Upper lobe of right lung (tissue), 1 donor: ENCODE data around the gene ATPAF2. TPM values are rescaled to one million over a fixed set of nuclear protein-coding genes. Genes with fewer than 3 reads are reported as not detected.

Source experiments
- ATAC-seq: fragments of 200-7000 bp; cut with Tn5 transposase; one replicate; pipeline ENCODE4 v1.9.1; 2020; ENCODE audit warnings: mild to moderate bottlenecking, moderate library complexity
- DNase-seq: peaks from one replicate; pipeline ENCODE4 v3.0.0-alpha.2; 2020
- H3K27ac ChIP-seq: fragments of 200-600 bp; one replicate; pipeline ENCODE4 v1.8.0; 2022
- H3K27me3 ChIP-seq: fragments of 200-600 bp; one replicate; pipeline ENCODE4 v1.8.0; 2022; ENCODE audit warnings: mild to moderate bottlenecking
- H3K36me3 ChIP-seq: fragments of 200-600 bp; one replicate; pipeline ENCODE4 v1.8.0; 2022
- H3K4me1 ChIP-seq: fragments of 200-600 bp; one replicate; pipeline ENCODE4 v1.8.0; 2022
- H3K4me3 ChIP-seq: fragments of 200-600 bp; one replicate; pipeline ENCODE4 v1.8.0; 2022; ENCODE audit warnings: mild to moderate bottlenecking
- H3K9me3 ChIP-seq: fragments of 200-600 bp; one replicate; pipeline ENCODE4 v1.8.0; 2022
- intact Hi-C: fragments of 100-400 bp; cut with DNase I; formaldehyde crosslinking; loops from one replicate; pipeline ENCODE4 v1.11.0; 2022
- total RNA-seq: library from RNA; stranded (reverse); fragmentation: NEBNext Ultra II Directional; extraction: Animal tissue kit (Norgen Biotek cat#: 25700); gene quantifications from one replicate; pipeline ENCODE4 v1.2.1, GENCODE V29; 2021
- TF ChIP-seq, protein P1 (sequence below): fragments of 200-600 bp; IDR thresholded peaks from one replicate; pipeline ENCODE4 v1.8.0; 2022; ENCODE audit warnings: antibody characterized with exemption
- donor health status: DM: no; HTN: yes; CAD: no; lungs with severe emphysema.

Gene ATPAF2
- total RNA-seq, 1 donor from 2014 or later, result 26.3 TPM

DNA sequence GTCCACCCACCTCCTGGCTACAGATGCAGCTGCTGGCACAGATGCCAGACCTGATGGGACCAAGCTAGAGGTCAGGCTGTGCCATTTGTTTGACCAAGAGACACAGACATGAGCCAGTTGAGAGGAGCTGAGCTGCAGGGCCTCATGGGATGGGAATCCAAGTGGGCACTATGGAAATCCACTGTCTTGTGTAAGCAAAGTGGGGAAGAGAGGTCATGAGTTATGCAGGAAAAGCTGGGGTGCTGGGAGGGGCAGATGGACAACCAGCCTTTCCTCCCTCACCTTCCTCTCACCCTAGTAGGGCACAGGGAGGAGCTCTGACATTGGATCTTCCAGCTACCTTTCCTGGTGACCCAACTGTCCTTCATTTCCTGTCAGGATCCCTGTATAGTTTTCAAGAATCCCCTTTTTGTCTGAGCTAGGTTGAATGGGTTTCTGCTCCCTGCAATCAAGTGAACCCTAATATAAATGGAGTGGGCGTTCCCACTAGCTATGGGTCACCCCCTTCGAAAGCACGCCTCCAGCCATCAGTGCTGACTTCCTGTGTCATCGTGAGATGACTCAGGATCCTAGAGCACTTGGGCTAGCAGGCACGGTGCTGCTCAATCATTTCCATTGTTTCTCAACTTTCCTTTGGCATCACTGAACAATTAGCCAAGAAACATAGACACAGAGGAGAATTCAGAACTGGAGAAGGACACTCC lies 13.6 kb downstream of the ATPAF2 start:
- peaks cover 15% of the 10 kb centered on the region for H3K36me3 ChIP-seq

DNA sequence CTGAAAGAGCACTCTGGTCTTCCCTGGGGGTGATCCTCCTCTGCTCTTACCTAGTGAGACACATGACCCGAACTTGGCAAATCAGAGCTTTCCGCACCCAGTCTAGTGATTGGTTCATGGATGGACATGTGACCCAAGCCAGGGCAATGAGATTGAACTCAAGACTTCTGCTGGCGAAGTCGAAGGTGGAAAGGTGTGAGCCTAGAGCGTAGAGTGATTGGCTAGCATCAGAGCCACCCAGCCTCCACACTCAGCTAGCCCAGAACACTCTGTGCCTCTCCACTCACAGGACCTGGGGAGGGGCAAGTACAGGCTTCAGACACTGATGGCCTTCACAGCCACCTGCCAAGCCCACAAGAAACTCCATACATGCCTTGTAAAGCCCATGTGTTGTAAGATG lies 17.6 kb downstream of the ATPAF2 start:
- H3K36me3 ChIP-seq, result peaks cover 19% of the 10 kb centered on the region
- H3K27me3 ChIP-seq, result no peaks in the 10 kb centered on the region
- TF ChIP-seq, protein P1, sequence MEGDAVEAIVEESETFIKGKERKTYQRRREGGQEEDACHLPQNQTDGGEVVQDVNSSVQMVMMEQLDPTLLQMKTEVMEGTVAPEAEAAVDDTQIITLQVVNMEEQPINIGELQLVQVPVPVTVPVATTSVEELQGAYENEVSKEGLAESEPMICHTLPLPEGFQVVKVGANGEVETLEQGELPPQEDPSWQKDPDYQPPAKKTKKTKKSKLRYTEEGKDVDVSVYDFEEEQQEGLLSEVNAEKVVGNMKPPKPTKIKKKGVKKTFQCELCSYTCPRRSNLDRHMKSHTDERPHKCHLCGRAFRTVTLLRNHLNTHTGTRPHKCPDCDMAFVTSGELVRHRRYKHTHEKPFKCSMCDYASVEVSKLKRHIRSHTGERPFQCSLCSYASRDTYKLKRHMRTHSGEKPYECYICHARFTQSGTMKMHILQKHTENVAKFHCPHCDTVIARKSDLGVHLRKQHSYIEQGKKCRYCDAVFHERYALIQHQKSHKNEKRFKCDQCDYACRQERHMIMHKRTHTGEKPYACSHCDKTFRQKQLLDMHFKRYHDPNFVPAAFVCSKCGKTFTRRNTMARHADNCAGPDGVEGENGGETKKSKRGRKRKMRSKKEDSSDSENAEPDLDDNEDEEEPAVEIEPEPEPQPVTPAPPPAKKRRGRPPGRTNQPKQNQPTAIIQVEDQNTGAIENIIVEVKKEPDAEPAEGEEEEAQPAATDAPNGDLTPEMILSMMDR, result no peak
- no peaks in the 10 kb centered on the region for H3K9me3 ChIP-seq
- ATAC-seq (no peak), DNase-seq (no peak)
- no peak overlapping the region for H3K27ac ChIP-seq
- peaks cover under 1% of the 10 kb centered on the region for H3K4me1 ChIP-seq
- no peak overlapping the region for H3K4me3 ChIP-seq
- intact Hi-C loops, result no loop called here

More for the DNA sequence above, 13.6 kb downstream of the ATPAF2 start:
- ATAC-seq (peak; percentile 63), DNase-seq (no peak)
- Histone ChIP-seq H3K27me3 (no peaks in the 10 kb centered on the region), H3K4me1 (peaks cover 4% of the 10 kb centered on the region), H3K27ac (no peak overlapping the region), H3K9me3 (no peaks in the 10 kb centered on the region), H3K4me3 (no peak overlapping the region)
- intact Hi-C loops, result no loop called here
- TF ChIP-seq, protein P1, result no peak

DNA sequence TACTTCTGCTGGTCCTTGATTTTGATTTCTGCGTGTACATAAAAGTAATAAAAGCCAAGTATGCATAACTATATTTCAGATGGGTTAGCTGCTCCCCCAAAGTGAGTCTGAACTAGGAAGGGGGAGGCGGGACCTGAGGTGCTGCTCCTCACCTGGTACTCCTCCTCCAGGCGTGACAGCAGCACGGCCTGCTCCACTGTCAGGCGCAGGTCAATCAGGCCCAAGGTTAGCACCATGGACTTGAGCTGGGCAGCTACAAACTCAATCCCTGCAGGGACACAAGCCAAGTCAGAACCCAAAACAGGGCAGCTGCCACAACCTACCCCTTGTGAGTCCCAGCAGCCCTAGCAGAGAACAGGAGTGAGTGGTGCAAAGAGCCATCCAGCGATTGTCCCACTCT lies 18.0 kb downstream of the ATPAF2 start:
- Histone ChIP-seq H3K9me3 (no peaks in the 10 kb centered on the region), H3K4me1 (no peaks in the 10 kb centered on the region), H3K27ac (no peak overlapping the region), H3K4me3 (no peak overlapping the region), H3K36me3 (peaks cover 19% of the 10 kb centered on the region), H3K27me3 (no peaks in the 10 kb centered on the region)
- TF ChIP-seq, protein P1, result no peak
- intact Hi-C loops, result no loop called here
- no peak for ATAC-seq
- no peak for DNase-seq

DNA sequence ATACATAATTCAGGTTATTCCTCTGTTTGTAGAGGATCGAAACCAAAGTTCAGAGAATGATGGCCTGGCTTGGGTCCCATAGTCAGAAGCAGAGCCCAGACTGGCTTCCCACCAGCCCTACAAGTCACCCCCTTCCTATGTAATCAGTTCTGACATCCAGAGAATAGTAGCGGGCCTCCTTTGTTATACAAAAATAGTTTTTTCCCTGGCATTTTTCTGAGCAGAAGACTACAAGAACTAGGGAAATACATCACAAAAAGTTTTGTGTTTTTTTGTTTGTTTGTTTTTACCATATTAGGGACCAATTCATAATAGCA lies 19.2 kb downstream of the ATPAF2 start:
- Histone ChIP-seq H3K27me3 (no peaks in the 10 kb centered on the region), H3K4me3 (no peak overlapping the region), H3K36me3 (peaks cover 28% of the 10 kb centered on the region), H3K27ac (no peak overlapping the region), H3K9me3 (no peaks in the 10 kb centered on the region), H3K4me1 (no peaks in the 10 kb centered on the region)
- DNase-seq (no peak), ATAC-seq (no peak)
- intact Hi-C loops, result no loop called here
- TF ChIP-seq, protein P1, result no peak

DNA sequence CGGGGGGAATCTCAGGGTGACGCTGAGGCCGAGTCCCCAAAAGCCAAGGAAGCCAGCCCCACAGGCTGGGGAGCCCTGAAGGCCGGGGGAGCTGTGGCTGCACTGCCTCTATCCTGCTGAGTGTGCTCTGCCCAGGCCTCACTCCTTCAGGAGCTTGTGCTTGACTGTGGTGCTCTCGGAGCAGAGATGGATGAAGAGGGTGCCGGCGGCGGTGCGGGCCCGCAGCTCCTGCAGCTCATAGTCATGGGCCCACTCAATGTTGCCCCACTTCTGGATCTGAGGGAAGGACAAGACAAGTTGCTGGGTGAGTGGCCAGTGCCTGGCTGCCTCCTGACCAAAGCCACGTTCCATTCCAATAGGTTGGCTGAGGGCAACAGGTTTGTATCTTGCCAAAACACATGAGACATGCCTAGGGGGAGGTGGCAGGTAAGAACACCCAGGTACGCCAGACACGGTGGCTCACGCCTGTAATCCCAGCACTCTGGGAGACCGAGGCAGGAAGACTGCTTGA lies 20.5 kb downstream of the ATPAF2 start:
- H3K4me3 ChIP-seq, result no peak overlapping the region
- H3K9me3 ChIP-seq, result no peaks in the 10 kb centered on the region
- peaks cover 28% of the 10 kb centered on the region for H3K36me3 ChIP-seq
- no peaks in the 10 kb centered on the region for H3K27me3 ChIP-seq
- TF ChIP-seq, protein P1, result no peak
- intact Hi-C loops, result no loop called here
- no peaks in the 10 kb centered on the region for H3K4me1 ChIP-seq
- ATAC-seq, result no peak
- DNase-seq, result peak; percentile 48
- H3K27ac ChIP-seq, result no peak overlapping the region

DNA sequence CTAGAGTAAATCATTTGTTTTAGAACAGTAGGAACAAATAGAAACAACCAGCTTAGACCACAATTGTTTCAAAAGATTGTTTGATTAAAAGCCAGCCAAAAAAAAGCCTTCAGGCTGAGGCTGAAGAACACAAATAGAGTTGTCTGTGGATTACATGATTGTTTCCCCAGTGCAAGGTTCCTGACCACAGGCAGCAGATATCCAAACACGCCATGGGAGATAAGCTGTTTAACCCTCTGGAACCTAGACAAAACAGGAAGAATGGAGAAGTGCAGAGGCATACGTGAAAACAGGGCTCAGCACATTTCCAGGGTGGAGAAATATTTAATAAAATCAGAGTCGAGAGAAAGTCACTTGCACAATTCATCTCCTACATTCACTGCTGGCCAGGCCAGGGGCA lies 21.0 kb downstream of the ATPAF2 start:
- H3K36me3 ChIP-seq, result peaks cover 28% of the 10 kb centered on the region
- H3K9me3 ChIP-seq, result no peaks in the 10 kb centered on the region
- TF ChIP-seq, protein P1, result no peak
- DNase-seq, result no peak
- no peaks in the 10 kb centered on the region for H3K27me3 ChIP-seq
- no peaks in the 10 kb centered on the region for H3K4me1 ChIP-seq
- ATAC-seq, result no peak
- no peak overlapping the region for H3K27ac ChIP-seq
- no peak overlapping the region for H3K4me3 ChIP-seq
- intact Hi-C loops, result no loop called here
